Measurements from ENCODE around the gene DNTT. TPM values are rescaled to one million over a fixed set of nuclear protein-coding genes. Genes with fewer than 3 reads are reported as not detected.

The DNTT gene
- total RNA-seq, 1 donor from 2014 or later, result not detected

DNA sequence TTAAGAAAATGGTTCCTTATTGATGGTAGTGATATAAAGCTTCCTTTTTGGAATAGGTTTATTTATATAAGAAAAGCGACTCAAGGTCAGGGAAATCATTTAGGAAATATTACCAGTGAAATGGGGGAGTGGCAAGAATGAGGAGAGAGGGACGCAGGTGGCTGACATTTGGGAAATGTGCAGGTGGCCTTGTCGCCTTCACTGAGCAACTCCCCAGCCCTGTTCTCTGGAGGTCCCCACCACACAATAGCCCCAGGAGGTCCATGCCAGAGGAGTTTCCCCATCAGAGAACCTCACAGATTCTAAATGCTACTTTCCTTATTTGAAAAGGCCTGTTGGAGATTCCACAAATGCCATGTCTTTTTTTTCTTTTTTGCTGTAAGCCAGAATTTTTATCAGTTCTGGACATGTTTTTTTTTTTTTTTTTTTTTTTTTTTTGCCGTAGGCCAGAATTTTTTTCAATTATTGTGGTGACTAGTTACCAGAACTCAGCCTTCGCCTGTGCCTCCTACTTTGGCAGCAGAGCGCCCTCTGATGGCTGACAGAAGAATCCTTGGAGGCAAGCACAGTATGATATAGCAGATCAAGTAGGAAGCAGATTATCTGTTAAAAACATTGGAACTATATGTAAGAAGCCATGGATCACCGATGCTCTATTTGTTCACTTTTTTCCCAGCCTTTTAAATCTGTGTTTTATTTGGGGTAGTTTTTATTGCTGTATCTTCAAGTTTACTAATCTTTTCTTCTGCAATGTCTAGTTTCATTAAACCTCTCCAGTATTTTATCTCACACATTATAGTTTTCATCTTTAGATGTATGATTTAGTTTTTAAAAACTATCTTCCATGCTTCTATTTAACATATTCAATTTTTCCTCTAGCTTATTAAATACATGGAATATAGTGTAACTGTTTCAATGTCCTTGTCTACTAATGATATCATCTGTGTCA, 36.0 kb downstream of the DNTT start:
- Mint-ChIP-seq H3K4me1 (ENCODE audit: unreplicated experiment) (peaks cover 4% of the 10 kb centered on the region), H3K36me3 (ENCODE audit: low read depth, unreplicated experiment) (peaks cover 4% of the 10 kb centered on the region), H3K4me3 (ENCODE audit: unreplicated experiment) (no peak overlapping the region), H3K27ac (ENCODE audit: unreplicated experiment) (no peak overlapping the region), H3K9me3 (ENCODE audit: unreplicated experiment) (peaks cover 5% of the 10 kb centered on the region), H3K27me3 (ENCODE audit: unreplicated experiment) (no peaks in the 10 kb centered on the region)
- TF ChIP-seq, protein P1, sequence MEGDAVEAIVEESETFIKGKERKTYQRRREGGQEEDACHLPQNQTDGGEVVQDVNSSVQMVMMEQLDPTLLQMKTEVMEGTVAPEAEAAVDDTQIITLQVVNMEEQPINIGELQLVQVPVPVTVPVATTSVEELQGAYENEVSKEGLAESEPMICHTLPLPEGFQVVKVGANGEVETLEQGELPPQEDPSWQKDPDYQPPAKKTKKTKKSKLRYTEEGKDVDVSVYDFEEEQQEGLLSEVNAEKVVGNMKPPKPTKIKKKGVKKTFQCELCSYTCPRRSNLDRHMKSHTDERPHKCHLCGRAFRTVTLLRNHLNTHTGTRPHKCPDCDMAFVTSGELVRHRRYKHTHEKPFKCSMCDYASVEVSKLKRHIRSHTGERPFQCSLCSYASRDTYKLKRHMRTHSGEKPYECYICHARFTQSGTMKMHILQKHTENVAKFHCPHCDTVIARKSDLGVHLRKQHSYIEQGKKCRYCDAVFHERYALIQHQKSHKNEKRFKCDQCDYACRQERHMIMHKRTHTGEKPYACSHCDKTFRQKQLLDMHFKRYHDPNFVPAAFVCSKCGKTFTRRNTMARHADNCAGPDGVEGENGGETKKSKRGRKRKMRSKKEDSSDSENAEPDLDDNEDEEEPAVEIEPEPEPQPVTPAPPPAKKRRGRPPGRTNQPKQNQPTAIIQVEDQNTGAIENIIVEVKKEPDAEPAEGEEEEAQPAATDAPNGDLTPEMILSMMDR (IDR thresholded peaks at IDR 0.05; ENCODE audit: unreplicated experiment), result peak; percentile 54
- peak; percentile 77 for DNase-seq (ENCODE audit: low spot score)

DNA sequence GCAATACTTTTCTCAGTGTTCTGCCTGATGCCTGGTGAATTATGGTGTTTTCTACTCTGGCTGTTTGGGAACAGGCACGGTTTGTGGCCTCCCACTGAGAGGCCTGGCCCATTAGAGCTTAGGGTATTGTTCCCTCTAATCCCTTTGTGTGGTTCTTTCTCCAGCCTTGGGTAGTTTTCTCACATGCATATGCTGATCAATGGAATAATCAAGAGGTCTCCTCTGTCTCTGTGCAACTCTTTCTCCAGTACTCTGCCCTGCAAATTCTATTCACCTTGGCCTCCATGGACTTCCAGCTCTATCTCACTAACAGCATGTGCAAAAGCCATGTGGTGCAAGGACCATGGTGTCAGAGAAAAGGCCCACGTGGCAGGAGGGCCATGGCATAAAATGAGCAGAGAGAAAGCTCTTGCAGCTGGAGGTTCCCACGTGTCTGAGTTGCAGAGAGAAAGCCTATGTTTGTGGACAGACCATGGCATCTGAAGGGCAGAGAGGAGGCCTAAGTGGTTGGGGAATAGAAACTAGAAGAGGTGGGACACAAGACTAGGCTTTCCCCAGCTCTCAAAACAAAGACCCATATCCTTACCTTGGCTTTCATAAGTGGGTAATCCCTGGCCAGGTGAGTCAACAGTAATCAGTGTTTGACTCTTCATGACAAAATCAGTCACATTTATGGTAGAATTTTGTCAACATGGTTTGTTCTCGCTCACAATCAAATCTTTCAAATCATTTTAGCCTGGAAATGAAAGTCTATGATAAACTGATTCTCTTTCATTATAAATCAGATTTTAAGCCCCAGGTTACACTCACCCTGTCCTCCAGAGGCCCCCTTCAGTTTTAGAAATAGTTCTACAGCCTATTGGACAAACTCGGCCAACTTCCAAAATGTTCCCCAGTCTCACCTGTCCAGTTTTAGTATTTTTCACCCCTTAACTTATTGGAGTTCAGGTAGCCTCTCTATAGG, 37.3 kb downstream of the DNTT start:
- Mint-ChIP-seq H3K9me3 (ENCODE audit: unreplicated experiment) (peaks cover 5% of the 10 kb centered on the region), H3K4me1 (ENCODE audit: unreplicated experiment) (peaks cover 4% of the 10 kb centered on the region), H3K36me3 (ENCODE audit: low read depth, unreplicated experiment) (peaks cover 4% of the 10 kb centered on the region), H3K27me3 (ENCODE audit: unreplicated experiment) (no peaks in the 10 kb centered on the region), H3K4me3 (ENCODE audit: unreplicated experiment) (no peak overlapping the region), H3K27ac (ENCODE audit: unreplicated experiment) (no peak overlapping the region)
- DNase-seq (ENCODE audit: low spot score), result no peak
- TF ChIP-seq, protein P1 (IDR thresholded peaks at IDR 0.05; ENCODE audit: unreplicated experiment), result no peak

DNA sequence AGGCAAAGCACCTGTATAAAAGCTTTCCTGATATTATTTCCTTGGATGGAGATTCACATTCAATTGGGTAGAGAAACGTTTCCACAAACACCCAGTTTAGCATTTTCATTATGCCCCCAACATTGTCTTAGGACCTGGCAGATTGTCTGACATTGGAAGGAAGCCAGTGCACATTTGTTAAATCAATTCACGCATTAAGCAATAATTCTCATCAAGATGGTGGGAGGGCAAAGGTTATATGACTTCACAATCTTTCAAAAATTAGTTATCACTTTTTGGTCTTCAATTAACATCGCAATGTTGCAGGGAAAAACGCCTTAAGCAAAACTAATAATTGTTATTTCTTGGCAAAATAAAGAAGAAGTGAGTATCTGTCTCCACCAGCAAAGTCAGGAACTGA, 38.2 kb downstream of the DNTT start:
- H3K4me3 Mint-ChIP-seq (ENCODE audit: unreplicated experiment), result no peak overlapping the region
- H3K36me3 Mint-ChIP-seq (ENCODE audit: low read depth, unreplicated experiment), result peaks cover 4% of the 10 kb centered on the region
- DNase-seq (ENCODE audit: low spot score), result no peak
- H3K27ac Mint-ChIP-seq (ENCODE audit: unreplicated experiment), result no peak overlapping the region
- peaks cover 5% of the 10 kb centered on the region for H3K9me3 Mint-ChIP-seq (ENCODE audit: unreplicated experiment)
- no peaks in the 10 kb centered on the region for H3K27me3 Mint-ChIP-seq (ENCODE audit: unreplicated experiment)
- TF ChIP-seq, protein P1 (IDR thresholded peaks at IDR 0.05; ENCODE audit: unreplicated experiment), result no peak
- H3K4me1 Mint-ChIP-seq (ENCODE audit: unreplicated experiment), result peaks cover 4% of the 10 kb centered on the region

DNA sequence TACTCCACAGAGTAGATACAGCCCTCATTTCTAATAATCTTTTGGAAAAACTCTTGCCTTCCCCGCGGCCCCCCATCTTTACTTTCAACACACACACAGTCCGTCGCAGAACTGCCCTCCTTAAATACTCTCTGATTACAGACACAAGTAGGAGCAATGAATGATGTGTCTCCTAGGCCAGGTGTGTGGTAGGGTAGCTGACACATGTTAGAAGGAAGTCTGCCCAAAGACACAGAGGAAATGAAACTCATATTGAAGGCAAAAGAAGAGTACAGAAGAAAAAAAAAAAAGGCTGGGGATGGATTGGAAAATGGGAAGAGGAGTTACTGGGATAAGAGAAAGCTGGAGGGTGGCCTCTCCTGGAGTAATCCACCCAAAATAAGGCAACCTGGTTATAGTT, 39.9 kb downstream of the DNTT start:
- peaks cover 4% of the 10 kb centered on the region for H3K36me3 Mint-ChIP-seq (ENCODE audit: low read depth, unreplicated experiment)
- peaks cover 5% of the 10 kb centered on the region for H3K9me3 Mint-ChIP-seq (ENCODE audit: unreplicated experiment)
- peaks cover 4% of the 10 kb centered on the region for H3K4me1 Mint-ChIP-seq (ENCODE audit: unreplicated experiment)
- TF ChIP-seq, protein P1 (IDR thresholded peaks at IDR 0.05; ENCODE audit: unreplicated experiment), result no peak
- DNase-seq (ENCODE audit: low spot score), result no peak
- no peak overlapping the region for H3K4me3 Mint-ChIP-seq (ENCODE audit: unreplicated experiment)
- H3K27me3 Mint-ChIP-seq (ENCODE audit: unreplicated experiment), result no peaks in the 10 kb centered on the region
- no peak overlapping the region for H3K27ac Mint-ChIP-seq (ENCODE audit: unreplicated experiment)

Measured in endothelial cell (in vitro differentiated cells).